ENCODE results near the gene RALGAPA2.

DNA sequence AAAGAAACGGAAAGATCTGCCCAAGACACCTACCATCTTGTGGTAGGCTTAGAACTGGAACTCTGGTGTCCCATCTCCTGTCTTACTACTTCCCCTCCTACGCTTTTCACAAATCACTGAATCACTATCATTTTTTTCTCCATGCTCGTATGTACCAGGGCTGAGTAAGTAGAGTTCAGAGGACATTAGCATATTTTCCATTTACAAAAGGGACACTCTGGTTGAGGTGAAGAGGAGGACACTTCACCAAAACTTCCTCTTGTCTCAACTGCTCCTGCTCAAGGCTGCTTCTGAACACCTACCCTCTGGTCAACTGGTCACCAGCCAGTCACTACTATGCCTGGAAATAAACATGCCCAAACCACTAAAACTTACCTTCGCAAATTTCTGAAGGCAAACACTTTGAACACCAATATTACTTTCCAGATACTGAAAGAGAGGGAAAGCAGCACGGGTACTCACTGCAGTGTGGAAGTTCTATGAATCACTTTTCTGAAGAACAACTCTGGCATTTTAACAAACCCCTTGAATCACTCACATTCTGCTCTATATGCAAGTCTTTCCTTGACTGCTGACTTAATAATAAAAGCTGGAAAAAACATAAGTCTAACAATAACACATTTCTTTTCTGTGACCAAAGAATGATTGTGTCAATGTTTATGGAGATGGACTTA lies 221.2 kb downstream of the RALGAPA2 start:
- TF ChIP-seq, protein P1, sequence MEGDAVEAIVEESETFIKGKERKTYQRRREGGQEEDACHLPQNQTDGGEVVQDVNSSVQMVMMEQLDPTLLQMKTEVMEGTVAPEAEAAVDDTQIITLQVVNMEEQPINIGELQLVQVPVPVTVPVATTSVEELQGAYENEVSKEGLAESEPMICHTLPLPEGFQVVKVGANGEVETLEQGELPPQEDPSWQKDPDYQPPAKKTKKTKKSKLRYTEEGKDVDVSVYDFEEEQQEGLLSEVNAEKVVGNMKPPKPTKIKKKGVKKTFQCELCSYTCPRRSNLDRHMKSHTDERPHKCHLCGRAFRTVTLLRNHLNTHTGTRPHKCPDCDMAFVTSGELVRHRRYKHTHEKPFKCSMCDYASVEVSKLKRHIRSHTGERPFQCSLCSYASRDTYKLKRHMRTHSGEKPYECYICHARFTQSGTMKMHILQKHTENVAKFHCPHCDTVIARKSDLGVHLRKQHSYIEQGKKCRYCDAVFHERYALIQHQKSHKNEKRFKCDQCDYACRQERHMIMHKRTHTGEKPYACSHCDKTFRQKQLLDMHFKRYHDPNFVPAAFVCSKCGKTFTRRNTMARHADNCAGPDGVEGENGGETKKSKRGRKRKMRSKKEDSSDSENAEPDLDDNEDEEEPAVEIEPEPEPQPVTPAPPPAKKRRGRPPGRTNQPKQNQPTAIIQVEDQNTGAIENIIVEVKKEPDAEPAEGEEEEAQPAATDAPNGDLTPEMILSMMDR (IDR thresholded peaks at IDR 0.05 in 8 of 11, conservative IDR thresholded peaks at IDR 0.05 in 3 of 11): no peak
- TF ChIP-seq POLR2A (IDR thresholded peaks at IDR 0.05): no peak

All from spleen (tissue), 7 donors.